Mammary epithelial cell (primary cell): Measurements from ENCODE around the gene AKAP6.

ENCODE experiments used
- EZH2 ChIP-seq: IDR thresholded peaks from 2 replicates; pipeline ENCODE4 v1.6.1; 2012; ENCODE audit warnings: low read length, inconsistent platforms, borderline replicate concordance
- TF ChIP-seq, protein P1 (sequence below), 2 donors: IDR thresholded peaks in 1 of 2; conservative IDR thresholded peaks in 1 of 2; 2 replicates each; pipeline ENCODE4 v1.5.1; 2011 to 2012; ENCODE audit warnings: inconsistent platforms in 2 of 2, low read length in 2 of 2, mild to moderate bottlenecking in 2 of 2, control low read depth in 1 of 2, low read depth in 1 of 2; ENCODE audit not compliant: insufficient read depth in 1 of 2; ENCODE audit errors: extremely low read depth in 1 of 2

DNA sequence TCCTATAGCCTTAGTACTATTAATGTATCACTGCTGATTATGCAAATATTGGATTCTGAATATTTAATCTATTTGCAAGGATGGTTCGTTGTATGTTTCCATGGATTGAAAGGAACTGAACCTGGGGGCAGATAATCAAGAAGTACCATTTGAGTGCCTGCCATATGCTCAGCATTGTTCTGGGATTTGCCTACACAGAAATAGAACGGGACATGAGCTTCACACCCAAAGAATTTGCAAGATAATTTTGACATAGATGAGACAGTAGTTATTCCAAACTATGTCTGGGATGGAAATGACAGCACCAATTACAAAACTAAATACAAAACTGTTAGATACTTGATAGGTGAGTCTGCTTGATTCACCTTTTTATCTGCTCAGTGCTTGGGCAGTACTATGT is 476.9 kb downstream of the AKAP6 start:
- TF ChIP-seq, protein P1, sequence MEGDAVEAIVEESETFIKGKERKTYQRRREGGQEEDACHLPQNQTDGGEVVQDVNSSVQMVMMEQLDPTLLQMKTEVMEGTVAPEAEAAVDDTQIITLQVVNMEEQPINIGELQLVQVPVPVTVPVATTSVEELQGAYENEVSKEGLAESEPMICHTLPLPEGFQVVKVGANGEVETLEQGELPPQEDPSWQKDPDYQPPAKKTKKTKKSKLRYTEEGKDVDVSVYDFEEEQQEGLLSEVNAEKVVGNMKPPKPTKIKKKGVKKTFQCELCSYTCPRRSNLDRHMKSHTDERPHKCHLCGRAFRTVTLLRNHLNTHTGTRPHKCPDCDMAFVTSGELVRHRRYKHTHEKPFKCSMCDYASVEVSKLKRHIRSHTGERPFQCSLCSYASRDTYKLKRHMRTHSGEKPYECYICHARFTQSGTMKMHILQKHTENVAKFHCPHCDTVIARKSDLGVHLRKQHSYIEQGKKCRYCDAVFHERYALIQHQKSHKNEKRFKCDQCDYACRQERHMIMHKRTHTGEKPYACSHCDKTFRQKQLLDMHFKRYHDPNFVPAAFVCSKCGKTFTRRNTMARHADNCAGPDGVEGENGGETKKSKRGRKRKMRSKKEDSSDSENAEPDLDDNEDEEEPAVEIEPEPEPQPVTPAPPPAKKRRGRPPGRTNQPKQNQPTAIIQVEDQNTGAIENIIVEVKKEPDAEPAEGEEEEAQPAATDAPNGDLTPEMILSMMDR (conservative IDR thresholded peaks at IDR 0.05 in 1 of 2, IDR thresholded peaks at IDR 0.05 in 1 of 2; ENCODE audit: extremely low read depth in 1 of 2, insufficient read depth in 1 of 2, low read depth in 1 of 2, low read length in 2 of 2), result no peak
- TF ChIP-seq EZH2, result no peak
